GM18526 (cell line): ENCODE data around the gene PGBD1.

ENCODE experiments used
- POLR2A ChIP-seq: IDR thresholded peaks from 3 replicates; pipeline ENCODE4 v1.6.1; 2011; ENCODE audit not compliant: insufficient read length; ENCODE audit errors: extremely low read depth

The PGBD1 gene

GRCh38 chr6:28345201-28345600 is 63.8 kb downstream of the PGBD1 start:
- no peak for TF ChIP-seq POLR2A

GRCh38 chr6:28347119-28347518 is 65.7 kb downstream of the PGBD1 start:
- TF ChIP-seq POLR2A, result no peak

- TF ChIP-seq POLR2A, result no peak
These were observed 68.0 kb downstream of the PGBD1 start for GRCh38 chr6:28349344-28349891.

- TF ChIP-seq POLR2A, result peak; percentile 62
These were observed 68.7 kb downstream of the PGBD1 start, which contains the start of gene ZKSCAN3 for GRCh38 chr6:28349892-28350737. Gene ZKSCAN3, plus strand, starts transcription at chr6:28349947. Its CDS starts 9,640 bp downstream, at chr6:28359587.

GRCh38 chr6:28351087-28351486 is 69.7 kb downstream of the PGBD1 start:
- TF ChIP-seq POLR2A, result no peak

- TF ChIP-seq POLR2A, result no peak
These were observed 70.1 kb downstream of the PGBD1 start for GRCh38 chr6:28351493-28351925.
